Measurements from ENCODE around the gene PTMS.

PTMS gene

DNA sequence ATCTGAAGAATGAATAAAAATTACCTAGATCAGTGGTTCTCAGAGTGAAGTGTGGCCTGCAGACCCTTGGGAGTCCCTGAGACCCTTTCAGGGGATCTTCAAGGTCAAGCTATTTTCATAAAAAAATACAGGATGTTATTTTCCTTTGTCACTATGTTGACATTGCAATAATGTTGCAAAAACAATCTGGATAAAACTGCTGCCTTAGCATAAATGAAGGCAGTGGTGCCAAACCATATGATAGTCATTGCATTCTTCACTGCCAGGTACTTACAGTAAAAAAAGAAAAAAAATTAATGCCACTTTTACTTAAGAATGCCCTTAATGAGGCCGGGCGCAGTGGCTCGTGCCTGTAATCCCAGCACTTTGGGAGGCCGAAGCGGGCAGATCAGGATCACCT, 21.1 kb downstream of the PTMS start:
- no peak for DNase-seq (ENCODE audit: low read depth, low spot score)

DNA sequence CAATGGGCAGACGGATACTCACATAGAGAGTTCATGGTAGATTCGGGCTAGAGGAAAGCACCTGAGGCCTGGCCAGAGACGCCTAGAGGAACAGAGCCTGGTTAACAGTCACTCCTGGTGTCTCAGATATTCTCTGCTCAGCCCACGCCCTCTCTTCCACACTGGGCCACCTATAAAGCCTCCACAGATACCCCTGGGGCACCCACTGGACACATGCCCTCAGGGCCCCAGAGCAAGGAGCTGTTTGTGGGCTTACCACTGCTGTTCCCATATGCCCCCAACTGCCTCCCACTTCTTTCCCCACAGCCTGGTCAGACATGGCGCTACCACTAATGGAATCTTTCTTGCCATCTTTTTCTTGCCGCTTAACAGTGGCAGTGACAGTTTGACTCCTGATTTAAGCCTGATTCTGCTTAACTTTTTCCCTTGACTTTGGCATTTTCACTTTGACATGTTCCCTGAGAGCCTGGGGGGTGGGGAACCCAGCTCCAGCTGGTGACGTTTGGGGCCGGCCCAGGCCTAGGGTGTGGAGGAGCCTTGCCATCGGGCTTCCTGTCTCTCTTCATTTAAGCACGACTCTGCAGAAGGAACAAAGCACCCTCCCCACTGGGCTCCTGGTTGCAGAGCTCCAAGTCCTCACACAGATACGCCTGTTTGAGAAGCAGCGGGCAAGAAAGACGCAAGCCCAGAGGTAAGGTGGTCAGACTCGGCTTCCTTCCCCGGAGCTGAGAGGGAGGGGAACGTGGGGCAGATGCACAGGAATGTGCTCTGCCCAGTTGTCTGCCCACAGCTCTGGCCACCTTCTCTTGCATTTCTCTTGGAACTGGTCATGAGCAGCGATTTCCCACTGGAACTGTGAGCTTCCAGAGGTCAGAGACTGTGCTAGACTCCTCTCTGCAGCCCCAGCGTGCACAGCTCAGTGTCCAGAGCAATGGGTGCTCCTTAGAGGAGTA, 23.1 kb downstream of the PTMS start, which contains the start of gene CD4:
CD4 (plus strand) TSS at position 557 of the 953 bp plus-strand sequence. CDS start 10,611 bp downstream, outside the sequence.
- DNase-seq (ENCODE audit: low read depth, low spot score) = no peak

DNA sequence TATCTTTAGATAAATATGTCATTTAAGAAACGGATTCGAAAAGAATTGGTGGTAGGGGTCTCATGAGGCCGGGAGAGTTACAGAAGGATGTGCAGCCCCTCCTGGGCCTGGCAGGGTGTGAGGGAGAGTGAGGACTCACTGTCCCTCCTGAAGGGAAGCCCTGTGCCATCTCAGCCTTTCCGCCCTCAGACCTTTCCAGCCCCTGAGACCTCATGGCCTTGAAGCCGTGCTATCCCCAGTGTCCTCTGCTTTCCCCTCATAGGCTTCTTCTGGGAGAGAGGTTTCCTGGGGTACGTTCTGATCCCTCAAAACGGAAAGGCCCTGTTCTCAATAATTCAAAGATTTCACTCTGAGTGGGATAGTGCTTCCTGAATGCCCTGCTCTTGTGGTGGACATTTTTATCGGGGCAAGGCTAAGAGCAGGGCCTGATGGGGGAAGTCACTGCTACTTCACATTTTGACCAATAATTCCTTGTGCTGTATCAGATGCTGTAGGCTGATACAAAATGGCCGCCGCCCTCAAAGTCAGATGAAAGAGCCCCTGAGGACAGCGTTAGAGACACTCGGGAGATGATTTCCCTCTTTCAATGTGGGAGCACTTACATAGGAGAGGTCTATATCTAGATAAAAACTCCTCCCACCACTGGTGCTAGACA, 24.5 kb downstream of the PTMS start:
- no peak for DNase-seq (ENCODE audit: low read depth, low spot score)

DNA sequence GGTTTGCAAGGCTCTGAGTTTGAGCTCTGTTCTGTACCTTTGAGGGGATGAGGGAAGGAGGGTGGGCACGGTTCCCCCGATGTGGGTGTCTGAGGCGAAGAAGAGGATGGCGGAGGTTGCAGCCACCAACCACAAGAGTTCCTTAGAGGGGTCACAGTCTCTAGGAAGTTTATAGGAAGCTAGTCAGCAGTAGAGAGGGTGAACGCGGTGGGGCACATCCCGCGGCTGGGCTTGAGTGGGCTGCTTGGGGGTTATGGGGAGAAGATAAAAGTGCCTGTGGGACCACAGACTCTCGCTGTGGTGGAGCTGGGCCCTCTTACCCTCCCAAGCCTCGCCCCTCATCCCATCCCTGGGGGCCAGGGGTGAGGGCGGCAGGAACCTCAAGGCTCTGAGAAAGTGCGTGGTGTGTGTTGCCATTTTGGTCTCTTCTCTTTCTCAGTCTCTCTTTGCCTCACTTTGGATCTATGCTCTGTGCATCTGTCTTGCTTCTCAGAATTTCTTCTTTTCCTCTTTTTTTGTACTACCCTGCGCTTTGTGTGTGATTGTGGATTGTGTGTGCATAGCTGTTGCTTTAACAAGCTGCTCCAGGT, 25.9 kb downstream of the PTMS start:
- DNase-seq (ENCODE audit: low read depth, low spot score) = no peak

GRCh38 chr12:6792522-6793201, 26.5 kb downstream of the PTMS start:
- peak; percentile 17 for DNase-seq (ENCODE audit: low read depth, low spot score)

DNA sequence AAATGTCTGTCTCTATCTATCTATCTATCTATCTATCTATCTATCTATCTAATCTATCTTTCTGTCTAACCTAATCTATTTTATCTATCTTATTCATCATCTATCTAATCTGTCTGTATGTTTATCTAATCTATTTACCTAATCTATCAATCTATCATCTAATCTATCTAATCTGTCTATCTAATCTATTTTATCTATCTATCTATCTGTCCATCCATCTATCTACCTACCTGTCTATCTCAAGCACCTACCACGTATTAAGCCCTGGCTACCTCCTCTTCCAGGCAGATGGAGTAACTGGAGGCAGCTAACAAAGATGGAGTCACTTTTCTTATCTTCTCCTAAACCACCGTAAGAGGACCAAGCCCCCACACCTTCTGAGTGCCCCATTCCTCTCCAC, 28.9 kb downstream of the PTMS start:
- no peak for DNase-seq (ENCODE audit: low read depth, low spot score)

- DNase-seq (ENCODE audit: low read depth, low spot score) = no peak
Observed at GRCh38 chr12:6796576-6796975, 30.4 kb downstream of the PTMS start.

GRCh38 chr12:6799147-6799546, 33.0 kb downstream of the PTMS start:
- DNase-seq (ENCODE audit: low read depth, low spot score) = no peak

DNA sequence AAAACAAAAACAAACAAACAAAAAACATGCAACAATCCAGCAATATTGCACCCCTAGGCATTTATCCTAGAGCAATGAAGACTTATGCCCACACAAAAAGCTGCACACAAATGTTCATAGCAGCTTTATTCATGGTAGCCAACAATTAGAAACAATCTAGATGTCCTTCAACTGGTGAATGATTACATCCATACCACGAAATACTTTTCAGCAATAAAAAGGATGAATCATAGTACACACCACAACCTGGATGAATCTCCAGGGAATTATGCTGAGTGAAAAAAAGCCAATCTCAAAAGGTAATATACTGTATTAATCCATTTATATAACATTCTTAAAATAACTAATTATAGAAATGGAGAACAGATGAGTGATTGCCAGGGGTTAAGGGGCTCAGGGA, 41.0 kb downstream of the PTMS start:
- DNase-seq (ENCODE audit: low read depth, low spot score) = no peak

- no peak for DNase-seq (ENCODE audit: low read depth, low spot score)
Observed at GRCh38 chr12:6809056-6809455, 42.9 kb downstream of the PTMS start.

DNA sequence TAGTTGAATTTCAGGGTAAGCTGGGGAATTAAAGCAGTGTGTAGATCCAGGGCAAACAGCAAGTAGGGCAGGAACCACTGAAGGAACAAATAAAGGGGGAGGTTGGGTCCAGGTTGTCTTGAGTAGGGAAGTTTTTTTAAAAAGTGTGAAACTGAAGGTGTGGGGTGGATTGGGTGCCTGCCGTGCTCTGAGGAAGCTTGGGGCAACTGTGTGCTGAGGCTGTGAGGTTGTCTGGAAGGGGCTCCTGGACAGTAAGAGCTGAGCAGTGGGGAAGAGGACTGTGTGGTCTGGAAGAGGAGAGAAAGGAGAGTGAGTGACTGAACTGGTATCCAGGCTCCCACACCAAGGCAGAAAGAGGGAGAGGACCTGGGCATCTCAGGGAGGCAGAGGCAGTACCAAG, 44.6 kb downstream of the PTMS start:
- DNase-seq (ENCODE audit: low read depth, low spot score) = no peak

DNA sequence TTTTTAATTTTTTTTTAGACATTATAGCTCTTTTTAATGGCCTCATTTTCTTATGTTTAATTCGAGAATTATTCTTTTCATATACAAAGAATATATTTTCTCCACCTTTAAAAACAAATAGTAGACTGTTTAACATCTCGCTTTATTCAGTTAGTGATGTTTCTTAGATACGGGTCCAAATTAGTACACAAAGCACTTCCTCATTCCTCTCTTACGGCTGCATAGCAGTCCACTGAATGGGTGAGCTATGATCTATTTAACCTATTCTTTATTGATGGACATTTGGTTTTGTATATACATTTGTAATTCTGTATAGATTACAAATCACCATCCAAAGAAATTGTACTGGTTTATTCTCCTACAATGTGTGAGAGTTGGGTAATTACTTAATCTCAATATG, 47.2 kb downstream of the PTMS start:
- DNase-seq (ENCODE audit: low read depth, low spot score) = no peak

GRCh38 chr12:6816598-6816997, 50.4 kb downstream of the PTMS start:
- no peak for DNase-seq (ENCODE audit: low read depth, low spot score)

DNA sequence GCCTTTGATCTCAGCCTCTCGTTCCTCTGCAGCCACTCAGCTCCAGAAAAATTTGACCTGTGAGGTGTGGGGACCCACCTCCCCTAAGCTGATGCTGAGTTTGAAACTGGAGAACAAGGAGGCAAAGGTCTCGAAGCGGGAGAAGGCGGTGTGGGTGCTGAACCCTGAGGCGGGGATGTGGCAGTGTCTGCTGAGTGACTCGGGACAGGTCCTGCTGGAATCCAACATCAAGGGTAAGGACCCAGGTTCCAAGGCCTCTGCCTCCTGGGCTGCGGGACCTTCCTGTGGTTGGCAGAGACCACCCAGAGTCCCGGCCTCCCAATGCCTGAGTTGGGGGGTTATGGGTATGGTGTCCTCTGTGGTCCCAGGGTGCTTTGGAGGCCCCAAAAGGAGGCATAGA, 50.9 kb downstream of the PTMS start:
- no peak for DNase-seq (ENCODE audit: low read depth, low spot score)

DNA sequence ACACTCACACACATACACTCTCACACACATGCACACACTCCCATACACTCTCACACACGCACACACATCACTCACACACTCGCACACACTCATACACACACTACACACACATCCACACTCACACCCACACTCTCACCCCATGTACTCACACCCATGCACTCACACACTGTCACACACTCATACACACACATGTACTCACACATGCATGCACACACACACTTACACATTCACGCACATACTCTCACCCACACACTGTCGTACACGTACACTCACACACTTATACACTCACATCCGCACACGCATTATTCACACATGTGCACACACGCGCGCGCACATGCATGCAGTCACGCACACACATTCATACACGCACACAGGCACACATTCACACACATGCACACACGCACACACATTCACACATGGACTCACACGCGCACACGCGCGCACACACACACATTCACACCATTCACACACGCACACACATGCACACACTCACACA, 51.5 kb downstream of the PTMS start:
- no peak for DNase-seq (ENCODE audit: low read depth, low spot score)

DNA sequence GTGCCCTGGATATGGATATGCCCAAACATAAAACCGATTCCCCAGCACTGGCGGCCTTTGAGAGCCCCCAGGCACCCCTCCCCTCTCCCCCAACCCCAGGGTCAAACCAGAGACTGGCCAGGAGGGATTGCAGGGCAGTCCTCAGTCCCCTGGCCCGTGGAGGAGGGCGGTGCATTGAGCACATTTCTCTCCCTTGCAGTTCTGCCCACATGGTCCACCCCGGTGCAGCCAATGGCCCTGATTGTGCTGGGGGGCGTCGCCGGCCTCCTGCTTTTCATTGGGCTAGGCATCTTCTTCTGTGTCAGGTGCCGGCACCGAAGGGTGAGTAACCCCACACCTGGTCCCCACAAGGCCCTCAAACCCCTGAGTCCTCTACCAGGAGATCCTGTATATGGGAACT, 52.1 kb downstream of the PTMS start:
- no peak for DNase-seq (ENCODE audit: low read depth, low spot score)

- no peak for DNase-seq (ENCODE audit: low read depth, low spot score)
Observed at GRCh38 chr12:6818645-6819044, 52.5 kb downstream of the PTMS start.

- no peak for DNase-seq (ENCODE audit: low read depth, low spot score)
Observed at GRCh38 chr12:6819106-6820030, 53.2 kb downstream of the PTMS start.

DNA sequence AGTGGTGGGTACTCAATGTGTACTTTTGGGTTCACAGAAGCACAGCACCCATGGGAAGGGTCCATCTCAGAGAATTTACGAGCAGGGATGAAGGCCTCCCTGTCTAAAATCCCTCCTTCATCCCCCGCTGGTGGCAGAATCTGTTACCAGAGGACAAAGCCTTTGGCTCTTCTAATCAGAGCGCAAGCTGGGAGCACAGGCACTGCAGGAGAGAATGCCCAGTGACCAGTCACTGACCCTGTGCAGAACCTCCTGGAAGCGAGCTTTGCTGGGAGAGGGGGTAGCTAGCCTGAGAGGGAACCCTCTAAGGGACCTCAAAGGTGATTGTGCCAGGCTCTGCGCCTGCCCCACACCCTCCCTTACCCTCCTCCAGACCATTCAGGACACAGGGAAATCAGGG, 54.0 kb downstream of the PTMS start:
- DNase-seq (ENCODE audit: low read depth, low spot score) = no peak

Measured in astrocyte of the hippocampus (primary cell).